NCI-H2227 (cell line): ENCODE measurements around the gene GPR82.
"Not testable (repeated sequence)": the region's sequence is repeated elsewhere in the genome, so short reads cannot be mapped to it uniquely, and the experiment has no call there.

ENCODE experiments used
- DNase-seq: peaks from one replicate; lab custom pipeline; 2025; ENCODE audit not compliant: unreplicated experiment; lab: John Stamatoyannopoulos, UW

Gene GPR82, protein sequence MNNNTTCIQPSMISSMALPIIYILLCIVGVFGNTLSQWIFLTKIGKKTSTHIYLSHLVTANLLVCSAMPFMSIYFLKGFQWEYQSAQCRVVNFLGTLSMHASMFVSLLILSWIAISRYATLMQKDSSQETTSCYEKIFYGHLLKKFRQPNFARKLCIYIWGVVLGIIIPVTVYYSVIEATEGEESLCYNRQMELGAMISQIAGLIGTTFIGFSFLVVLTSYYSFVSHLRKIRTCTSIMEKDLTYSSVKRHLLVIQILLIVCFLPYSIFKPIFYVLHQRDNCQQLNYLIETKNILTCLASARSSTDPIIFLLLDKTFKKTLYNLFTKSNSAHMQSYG

DNA sequence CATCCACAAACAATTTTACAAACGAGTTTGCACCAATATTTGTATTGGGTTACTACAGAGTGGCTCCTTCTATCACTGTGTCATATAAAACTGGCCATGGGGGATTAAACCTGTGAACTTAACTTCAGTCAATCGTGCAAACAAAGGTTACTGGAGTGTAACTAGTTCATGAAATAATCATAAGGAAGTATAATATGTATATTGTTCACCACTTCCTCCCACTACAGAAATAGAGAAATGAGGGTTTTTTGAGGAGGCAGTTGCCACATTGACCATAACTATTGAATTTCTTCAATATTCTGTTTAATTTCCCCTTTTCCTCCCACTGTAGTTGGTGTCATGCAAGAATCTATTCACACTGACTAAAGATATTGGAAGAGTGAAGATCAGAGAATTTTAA, at the start of gene GPR82:
GPR82 (plus strand) TSS at position 356 of the 400 bp plus-strand sequence. CDS start 2,846 bp downstream, outside the sequence.
- no peak for DNase-seq

DNA sequence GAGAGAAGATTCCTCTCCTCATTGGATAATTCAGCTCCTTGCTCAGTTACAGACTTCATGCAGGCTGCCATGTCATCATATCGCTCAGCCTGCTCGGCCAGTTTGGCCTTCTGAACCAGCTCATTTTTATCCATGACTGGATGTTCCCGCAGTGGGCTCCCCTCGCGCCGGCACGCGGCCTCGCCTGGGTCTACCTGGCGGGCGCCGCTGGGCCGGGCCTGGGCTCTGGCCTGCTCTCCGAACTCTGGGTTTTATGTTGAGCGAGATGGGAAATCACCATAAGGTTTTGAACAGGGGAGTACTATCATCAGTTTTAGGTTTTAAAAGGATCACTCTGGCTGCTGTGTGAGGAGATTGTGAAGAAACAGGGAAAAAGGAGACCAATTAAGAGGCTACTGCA, 47.6 kb upstream of the GPR82 start:
- not testable (repeated sequence) for DNase-seq

DNA sequence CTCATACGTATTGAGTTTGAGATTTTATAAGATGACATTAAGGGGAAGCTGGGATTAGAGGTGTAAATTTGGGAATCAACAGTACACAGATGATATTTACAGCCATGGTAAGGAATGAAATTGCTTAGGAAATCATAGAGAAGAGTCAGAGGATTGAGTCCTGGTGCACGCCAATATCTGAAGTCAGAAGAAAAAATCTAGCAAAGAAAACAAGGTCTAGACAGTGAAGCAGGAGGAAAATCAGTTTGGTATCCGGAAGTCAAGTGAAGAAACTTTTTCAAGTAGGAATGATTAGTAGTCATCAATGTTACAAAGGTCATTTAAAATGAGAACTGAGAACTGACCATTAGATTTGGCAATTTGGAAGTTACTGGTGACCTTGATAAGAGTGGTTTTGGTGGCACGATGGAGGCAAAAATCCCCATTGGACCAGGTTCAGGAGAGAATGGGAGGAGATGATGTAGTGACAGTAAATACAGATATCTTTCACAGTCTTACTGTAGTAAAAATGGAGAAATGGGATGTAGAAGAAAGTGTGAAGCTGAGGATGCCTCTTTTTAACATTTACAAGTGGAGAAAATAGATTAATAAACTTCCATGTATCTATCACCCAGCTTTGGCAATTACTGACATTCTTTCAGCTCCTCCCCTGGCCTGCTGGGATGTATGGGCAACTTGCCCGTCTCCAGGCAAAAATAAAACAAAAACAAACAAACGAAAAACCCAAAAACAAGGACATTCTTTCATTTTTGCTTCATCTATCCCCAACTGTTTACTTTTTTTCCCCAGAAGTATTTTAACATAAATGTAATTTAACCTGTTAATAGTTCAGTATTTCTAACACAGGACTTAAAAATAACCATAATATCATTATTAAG, 46.6 kb upstream of the GPR82 start:
- DNase-seq = no peak

DNA sequence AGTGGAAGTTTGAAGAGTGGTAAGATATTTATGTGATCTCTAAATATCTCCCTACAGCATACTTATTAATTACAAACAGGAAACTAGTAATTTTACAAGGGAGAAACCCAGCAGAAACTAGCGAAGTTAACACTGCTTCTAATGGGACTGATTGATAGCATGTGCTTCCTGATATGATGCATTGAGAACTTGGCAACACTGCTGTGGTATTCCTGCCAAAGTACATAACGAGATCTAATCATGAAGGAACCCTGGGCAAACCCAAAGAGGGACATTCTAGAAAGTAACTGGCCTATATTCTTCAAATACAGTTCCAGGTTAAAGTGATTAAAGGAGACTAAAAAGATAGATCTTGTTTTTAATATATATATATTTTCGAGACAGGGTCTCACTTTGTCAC, 39.8 kb upstream of the GPR82 start:
- no peak for DNase-seq

DNA sequence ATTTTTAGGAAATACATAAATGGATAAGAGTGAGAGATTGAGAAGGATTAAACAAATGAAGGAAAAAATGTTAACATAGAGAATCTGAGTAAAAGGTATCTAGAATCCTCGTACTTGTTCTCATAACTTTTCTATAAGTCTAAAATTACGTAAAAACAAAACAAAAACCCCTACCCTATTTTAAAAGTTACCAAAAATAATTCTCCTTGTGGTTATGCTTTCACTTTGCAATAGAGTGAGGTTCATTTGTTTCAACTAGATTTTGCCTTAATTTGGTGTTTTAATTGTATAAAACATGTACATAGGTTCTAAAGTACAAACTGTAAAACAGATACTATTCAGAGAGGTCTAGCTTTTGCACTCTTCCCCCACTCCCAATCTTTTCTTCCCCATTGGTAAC, 39.0 kb upstream of the GPR82 start:
- DNase-seq = no peak

DNA sequence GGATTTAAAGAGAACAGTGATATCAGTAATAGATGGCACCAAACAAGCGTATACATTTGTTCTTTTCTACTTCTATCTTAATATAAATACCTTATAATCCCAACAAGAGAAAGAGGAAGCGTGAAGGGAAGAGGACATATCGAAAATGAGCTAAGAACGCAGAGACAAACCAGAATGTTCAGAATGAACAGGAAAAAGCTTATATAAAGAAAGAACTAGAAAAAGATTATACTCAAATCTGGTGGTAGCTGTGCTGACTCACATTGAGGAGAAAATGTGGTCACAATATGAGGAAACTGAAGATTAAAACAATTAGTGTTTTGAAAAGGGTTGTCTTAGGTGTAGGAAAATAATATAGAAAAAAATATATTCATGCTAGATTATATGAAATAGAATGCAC, 37.2 kb upstream of the GPR82 start:
- no peak for DNase-seq

DNA sequence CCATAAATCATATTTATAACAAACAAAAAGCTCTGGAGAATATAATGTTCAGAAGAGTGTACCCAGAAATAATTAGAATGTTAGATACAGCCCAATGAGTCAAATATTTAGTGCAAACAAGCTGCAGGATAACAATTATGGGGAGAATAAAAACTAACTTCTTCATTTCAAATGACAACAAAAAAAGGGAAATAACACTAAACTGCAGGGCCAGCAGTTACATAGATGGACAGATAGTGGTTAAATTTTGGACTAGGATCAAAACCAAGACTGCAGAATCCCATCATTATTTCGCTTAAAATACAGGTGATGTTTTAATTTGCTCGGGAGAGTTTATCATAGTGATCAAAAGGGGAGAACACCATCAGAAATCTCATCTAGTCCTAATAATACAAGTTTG, 35.8 kb upstream of the GPR82 start:
- no peak for DNase-seq

DNA sequence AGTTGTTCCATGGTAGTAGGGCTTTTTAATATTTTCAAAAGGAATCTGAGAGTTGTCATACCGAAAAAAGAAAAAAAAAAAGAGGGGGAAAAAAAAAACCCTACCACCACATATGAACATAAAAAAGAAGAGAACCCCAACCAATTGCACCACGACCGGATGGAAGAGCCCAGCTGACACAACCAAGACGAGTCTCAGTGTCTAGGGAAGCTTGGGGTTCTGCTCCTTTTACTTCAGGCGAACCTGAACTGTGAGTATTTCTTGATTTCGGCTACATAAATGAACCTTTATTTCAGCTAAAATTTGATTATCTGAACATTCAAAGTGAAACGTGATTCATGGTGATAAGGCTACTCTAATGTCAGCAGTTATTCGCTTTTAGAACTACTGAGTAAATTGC, 35.1 kb upstream of the GPR82 start, which contains the start of gene GPR34:
GPR34 (plus strand) TSS at position 139 of the 400 bp plus-strand sequence. CDS start 6,661 bp downstream, outside the sequence.
- DNase-seq = no peak

DNA sequence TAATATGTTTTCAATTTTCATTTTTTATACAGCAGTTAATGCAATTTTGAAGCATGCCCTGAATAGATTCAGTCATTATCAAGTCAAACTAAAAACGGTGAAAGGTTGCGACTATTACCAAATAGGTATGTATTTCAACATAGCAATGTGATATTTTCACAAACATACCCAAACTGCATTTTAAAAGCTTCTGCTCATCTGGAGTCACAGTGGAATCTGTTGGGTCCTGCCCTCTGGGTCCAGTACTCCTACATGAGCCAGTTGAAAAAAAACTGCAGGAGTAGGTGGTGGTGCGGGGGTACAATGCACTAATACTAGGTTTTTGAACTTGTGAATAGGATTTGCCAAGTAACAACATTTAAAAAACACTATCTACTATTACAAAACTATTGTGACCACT, 34.3 kb upstream of the GPR82 start:
- no peak for DNase-seq

DNA sequence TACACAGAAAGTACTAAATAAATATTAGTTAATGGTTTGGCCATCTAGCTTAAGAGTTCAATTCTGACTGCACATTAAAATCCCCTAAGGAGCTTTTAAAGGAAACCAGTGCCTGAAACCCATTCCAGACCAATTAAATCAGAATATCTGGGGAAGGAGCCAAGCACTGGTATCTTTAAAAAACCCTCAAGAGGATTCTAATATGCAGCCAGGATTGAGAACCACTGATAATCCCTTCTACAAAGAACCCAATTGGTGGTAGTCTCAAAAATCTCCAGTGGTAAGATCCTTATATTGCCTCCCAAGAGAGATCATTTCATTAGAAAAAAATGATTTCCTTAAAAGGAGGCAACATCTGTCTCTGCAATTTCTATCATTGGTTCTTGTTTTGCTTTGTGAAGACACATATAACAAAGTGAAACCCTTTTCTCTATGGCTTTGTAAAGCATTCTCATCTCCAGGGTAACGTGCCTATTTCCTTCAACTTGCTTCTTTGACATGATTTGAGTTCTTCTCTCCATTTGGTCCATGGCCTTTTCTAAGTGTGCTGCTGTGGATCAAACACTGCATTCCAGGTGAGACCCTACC, 31.7 kb upstream of the GPR82 start:
- DNase-seq = no peak

DNA sequence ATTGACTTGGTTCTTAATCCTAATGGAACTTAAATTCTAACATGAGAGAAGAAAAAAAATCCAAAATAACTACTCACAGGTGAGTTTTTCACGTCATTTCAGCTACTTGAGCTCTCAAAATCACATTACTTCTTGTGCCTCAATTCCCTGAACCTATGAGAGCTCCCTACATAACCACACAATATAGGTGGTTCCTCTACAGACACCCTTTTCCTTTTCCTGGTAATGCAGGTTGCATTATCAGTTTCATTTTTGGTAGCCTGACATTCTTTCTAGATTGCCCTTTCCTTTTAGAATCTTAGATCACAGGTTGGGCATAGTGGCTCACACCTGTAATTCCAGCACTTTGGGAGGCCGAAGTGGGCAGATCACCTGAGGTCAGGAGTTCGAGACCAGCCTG, 31.0 kb upstream of the GPR82 start:
- no peak for DNase-seq

DNA sequence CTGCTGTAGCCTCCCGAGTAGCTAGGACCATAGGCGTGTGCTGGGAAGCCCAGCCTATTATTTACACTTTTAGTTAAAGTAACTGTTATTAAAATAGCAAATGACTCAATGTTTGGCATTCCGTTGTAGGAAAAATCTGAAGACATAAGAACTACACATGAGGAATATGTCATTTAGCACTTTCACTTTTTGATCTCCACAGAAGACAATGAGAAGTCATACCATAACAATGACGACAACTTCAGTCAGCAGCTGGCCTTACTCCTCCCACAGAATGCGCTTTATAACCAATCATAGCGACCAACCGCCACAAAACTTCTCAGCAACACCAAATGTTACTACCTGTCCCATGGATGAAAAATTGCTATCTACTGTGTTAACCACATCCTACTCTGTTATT, 28.6 kb upstream of the GPR82 start:
- DNase-seq = no peak

DNA sequence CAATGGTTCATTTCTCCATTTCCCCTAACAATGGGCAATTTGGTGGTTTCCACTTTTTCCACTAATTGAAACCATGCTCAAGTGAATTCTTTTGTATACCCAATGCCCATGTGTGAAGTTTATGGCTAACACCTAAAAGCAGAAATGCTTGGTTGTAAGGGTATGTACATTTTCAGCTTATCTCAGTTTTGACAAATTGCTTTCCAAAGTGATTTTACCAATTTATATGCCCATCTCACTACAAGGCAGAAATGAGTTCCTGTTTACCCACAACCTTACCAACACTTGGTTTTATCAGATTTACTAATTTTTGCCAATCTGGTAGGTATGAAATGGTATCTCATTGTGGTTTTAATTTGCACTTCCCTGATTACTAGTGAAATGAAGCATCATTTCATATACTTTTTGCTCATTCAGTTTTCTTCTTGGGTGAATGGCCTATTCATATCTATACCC, 20.4 kb upstream of the GPR82 start:
- DNase-seq = no peak

DNA sequence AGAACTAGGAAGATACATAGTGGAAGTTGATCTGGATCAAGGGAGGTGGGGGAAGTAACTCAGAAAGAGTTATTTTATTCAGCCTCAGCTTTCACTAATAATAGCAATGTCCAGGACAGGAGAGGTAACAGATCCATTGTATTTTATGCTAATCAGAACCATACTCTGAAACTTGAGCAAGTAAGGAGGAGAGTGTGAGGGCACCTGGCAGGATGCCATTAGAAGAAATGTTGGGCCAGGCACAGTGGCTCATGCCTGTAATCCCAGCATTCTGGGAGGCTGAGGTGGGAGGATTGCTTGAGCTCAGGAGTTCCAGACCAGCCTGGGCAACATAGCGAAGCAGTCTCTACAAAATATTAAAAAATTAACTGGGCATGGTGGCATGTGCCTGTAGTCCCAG, 18.9 kb upstream of the GPR82 start:
- DNase-seq = no peak

DNA sequence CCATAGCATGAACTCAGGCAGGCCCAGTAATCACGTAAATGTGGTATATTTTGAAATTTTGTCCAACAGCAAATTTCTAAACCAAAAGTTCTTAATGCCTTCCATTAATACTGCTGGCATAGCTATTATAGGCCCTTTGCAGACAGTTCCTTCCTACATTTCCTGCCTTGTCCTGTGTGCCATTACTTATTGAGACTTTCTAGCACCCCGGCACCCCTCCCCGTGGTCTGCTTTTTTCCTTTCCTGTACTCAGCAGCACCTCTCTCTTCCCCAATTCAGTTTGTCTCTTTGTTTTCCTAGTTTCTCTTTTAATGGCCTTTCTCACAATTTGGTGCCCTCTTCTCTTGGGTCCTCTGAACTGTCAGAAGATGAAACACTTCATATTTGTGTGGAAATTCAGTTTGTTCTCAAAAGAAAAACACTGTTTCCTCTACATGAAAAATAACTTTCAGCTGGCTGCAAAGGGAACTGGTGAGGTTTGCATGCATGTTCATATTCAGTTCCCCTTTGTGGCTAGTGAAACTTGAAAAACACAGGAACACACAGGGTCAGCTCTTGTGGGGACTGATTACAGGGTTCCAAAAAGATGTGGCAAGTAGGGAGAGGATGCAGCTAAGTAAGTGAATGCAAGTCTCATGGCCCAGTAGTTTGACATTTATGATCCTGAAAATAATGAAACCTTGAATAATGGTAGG, 18.2 kb upstream of the GPR82 start:
- no peak for DNase-seq

DNA sequence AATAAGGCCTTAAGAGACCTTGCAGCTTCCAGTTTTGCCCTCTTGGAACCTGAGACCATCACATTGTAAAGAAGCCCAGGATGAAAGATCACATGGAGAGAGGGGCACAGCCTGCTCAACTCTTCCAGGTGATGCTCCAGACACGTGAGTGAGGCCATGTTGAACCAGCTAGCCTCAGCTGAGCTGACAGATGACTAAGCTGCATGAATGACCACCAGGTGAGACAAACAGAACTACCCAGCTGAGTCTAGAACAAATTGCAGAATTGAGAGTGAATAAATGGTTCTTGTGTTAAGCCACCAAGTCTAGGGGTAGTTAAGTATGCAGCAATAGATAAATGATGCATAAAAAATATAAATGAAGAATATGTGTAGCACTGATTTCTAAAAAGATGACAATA, 16.8 kb upstream of the GPR82 start:
- no peak for DNase-seq

DNA sequence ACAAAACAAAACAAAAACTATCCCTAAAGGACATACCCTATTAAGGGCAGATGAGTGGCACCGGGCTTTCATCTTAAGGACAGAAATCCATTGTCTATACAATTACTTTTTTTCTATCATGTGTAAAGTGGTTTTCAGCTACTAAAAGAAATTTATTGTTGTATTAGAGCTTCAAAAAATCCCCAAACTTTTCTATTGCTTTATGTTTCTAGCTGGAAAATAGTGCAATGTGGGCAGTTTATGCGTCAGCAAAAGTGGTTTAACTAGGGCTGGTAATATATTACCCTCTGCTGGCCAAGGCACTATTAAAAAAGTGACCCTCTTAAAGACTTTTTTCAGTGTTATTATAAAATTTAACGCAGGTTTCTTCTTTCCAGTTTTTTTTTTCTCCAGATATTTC, 15.5 kb upstream of the GPR82 start:
- no peak for DNase-seq

DNA sequence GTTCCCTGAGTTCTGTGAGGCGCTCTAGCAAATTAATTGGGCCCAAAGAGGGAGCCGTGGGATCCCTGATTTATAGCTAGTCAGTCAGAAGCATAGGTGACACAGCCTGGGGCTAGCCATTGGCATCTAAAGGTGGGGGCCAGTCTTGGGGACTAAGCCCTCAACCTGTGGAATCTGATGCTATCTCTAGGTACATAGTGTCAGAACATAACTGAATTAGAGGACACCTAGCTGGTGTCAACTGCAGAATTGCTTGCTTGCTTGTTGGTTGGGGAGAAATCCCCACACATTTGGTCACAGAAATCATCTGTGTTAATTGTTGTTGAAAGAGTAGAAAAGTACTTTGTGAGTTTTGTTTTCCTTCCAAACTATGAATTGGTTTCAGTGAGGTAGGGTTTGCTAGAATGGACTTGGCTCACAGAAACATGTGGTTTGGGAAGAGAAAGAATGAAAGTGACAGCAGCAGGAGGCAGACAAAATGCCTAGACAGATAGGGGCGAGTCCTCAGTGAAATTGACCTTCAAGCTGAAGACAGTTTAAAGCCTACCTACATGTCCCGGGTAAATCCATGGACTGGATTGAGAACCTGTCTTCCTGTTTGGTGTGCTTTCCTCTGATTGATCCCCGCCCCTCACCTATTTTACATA, 12.8 kb upstream of the GPR82 start:
- DNase-seq = no peak

DNA sequence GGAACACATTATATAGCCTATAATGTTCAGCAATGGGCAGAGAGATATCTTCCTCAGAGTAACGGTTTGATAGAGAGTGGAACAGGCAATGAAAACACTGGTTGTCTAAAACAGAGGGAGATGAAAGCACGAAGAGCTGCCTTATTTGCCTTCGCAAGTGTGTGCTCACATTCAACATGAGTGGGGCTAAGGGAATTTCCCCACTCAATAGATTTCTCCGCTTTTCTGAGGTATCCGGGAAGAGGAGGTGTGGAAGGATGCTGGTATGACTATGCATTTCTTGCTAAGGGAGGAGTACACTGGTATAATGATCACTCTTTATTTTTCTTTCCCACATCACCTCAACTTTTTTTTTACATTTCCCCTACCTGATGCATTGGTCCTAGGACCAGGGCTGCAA, 7.8 kb upstream of the GPR82 start:
- DNase-seq = no peak

DNA sequence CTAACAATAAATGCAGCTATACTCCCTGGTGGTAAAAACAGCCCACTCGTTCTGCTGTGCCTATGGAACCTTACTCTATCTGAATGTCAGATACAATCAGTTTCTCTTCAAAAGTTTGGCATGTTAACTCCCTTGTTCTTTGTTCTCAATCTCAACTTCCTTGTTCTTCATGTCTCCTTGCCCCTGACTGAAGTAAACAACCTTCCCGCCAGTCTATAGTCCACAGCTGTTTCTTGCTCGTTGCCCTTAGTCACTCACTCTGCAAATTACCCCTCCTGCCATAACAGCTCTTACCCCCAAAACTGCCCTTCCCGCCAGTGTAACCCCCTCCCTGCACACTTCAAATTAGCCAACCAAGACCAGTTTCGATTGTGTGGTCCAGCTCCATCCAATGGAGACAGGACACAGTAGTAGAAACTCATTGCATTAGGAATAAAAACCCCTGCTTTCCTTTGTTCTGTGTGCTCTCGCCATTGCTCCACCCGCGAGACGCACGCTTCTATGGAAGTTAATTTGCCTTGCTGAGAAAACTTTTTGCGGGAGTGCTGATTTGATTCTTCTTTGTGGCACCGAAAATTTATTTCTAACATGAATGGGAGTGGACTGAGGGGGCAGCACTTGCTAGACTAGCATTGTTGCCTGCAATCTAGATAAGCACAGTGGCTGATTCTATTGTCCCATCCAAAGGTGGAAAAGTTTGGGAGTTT, 7.1 kb upstream of the GPR82 start:
- DNase-seq = no peak
